GM12801 (cell line): ENCODE results near the gene CSH2.
"Not testable (repeated sequence)": the region's sequence is repeated elsewhere in the genome, so short reads cannot be mapped to it uniquely, and the experiment has no call there.

ENCODE experiments used
- TF ChIP-seq, protein P1 (sequence below): IDR thresholded peaks from one replicate; pipeline ENCODE4 v1.5.1; 2011; ENCODE audit warnings: control low read depth; ENCODE audit not compliant: insufficient read length; ENCODE audit errors: extremely low read depth

The CSH2 gene

DNA sequence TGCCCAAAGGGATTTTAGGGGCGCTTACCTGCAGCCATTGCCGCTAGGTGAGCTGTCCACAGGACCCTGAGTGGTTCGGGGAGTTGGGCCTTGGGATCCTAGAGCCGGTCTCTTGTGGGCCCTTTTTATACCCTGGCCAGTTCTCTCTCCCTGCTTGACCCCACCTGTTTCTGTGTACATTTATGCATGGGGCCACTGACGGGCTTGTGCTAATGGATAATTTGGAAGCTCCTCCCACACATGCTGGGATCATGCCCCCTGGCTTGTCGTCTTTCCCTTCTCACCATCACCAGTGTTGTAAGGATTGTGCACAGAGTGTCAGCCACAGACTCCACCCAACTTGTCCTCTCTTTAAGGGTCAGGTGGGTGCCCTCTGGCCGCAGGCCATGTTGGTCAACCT is at the start of gene CSH2:
TSS of gene CSH2 (minus strand) at position 101 of the 400 bp plus-strand sequence. CDS start at position 38, 63 bp downstream.
- TF ChIP-seq, protein P1, sequence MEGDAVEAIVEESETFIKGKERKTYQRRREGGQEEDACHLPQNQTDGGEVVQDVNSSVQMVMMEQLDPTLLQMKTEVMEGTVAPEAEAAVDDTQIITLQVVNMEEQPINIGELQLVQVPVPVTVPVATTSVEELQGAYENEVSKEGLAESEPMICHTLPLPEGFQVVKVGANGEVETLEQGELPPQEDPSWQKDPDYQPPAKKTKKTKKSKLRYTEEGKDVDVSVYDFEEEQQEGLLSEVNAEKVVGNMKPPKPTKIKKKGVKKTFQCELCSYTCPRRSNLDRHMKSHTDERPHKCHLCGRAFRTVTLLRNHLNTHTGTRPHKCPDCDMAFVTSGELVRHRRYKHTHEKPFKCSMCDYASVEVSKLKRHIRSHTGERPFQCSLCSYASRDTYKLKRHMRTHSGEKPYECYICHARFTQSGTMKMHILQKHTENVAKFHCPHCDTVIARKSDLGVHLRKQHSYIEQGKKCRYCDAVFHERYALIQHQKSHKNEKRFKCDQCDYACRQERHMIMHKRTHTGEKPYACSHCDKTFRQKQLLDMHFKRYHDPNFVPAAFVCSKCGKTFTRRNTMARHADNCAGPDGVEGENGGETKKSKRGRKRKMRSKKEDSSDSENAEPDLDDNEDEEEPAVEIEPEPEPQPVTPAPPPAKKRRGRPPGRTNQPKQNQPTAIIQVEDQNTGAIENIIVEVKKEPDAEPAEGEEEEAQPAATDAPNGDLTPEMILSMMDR, result not testable (repeated sequence)

DNA sequence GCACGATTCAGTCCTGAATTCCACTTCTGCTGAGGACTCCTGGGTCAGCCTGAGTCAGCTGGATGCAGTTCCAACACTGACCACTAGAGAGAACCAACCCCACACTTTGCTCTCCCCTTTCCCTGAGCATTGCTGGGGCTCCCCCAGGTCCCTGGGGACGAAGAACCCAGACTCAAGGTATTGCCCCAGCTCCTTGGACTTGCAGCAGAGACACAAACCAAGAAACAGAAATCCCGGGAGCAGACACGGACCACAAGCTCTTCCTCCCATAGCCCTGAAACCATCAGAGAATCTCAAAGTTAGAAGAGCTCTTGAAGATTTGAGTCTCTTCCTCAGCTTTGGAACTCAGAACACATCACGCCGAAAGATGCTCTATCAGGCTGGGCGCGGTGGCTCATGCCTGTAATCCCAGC is 45.8 kb upstream of the CSH2 start:
- TF ChIP-seq, protein P1, result peak; percentile 31

DNA sequence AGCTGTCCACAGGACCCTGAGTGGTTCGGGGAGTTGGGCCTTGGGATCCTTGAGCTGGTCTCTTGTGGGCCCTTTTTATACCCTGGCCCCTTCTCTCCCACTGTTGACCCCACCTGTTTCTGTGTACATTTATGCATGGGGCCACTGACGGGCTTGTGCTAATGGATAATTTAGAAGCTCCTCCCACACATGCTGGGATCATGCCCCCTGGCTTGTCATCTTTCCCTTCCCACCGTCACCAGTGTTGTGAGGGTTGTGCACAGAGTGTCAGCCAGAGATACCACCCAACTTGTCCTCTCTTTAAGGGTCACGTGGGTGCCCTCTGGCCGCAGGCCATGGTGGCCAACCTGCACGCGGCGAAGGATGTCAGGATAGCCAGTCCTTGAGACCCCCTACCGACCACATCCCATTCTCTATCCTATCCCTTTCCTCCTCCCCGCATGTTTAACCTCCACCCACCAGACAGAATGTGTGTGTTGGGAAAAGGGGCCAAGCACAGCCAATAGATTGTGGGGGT is 45.4 kb upstream of the CSH2 start, which contains the start of gene GH1:
TSS of gene GH1 (minus strand) at position 51 of the 517 bp plus-strand sequence. CDS start 63 bp downstream, outside the sequence.
- TF ChIP-seq, protein P1, result not testable (repeated sequence)

DNA sequence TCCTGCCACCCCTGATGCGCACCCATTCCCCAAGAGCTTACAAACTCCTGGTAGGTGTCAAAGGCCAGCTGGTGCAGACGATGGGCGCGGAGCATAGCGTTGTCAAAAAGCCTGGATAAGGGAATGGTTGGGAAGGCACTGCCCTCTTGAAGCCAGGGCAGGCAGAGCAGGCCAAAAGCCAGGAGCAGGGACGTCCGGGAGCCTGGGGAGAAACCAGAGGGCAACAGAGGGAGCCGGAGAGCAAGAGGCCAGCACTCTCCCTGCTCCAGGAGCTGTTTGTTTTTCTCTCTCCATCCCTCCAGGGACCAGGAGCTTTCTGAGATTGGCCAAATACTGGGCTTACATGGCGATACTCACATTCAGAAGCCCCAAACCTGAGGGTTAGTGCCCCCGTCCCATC is 44.8 kb upstream of the CSH2 start:
- TF ChIP-seq, protein P1, result no peak

DNA sequence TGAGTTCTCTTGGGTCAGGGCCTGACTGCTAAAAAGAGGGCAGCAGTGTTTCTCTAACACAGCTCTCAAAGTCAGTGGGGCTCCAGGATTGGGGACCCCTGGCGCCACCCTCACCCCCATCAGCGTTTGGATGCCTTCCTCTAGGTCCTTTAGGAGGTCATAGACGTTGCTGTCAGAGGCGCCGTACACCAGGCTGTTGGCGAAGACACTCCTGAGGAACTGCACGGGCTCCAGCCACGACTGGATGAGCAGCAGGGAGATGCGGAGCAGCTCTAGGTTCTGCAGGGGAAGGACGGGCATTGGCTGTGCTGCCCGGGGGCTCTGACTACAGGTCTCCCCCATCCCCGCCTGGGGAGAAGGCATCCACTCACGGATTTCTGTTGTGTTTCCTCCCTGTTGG is 44.2 kb upstream of the CSH2 start:
- TF ChIP-seq, protein P1, result no peak

DNA sequence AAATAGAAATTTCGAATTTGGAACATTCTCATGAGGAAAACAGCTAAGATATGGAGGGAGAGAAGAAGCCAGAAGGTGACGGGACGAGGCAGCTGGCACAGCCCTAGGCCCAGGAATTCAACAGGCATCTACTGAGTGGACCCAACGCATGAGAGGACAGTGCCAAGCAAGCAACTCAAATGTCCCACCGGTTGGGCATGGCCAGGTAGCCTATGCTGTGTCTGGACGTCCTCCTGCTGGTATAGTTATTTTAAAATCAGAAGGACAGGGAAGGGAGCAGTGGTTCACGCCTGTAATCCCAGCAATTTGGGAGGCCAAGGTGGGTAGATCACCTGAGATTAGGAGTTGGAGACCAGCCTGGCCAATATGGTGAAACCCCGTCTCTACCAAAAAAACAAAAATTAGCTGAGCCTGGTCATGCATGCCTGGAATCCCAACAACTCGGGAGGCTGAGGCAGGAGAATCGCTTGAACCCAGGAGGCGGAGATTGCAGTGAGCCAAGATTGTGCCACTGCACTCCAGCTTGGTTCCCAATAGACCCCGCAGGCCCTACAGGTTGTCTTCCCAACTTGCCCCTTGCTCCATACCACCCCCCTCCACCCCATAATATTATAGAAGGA is 43.2 kb upstream of the CSH2 start:
- TF ChIP-seq, protein P1, result no peak

DNA sequence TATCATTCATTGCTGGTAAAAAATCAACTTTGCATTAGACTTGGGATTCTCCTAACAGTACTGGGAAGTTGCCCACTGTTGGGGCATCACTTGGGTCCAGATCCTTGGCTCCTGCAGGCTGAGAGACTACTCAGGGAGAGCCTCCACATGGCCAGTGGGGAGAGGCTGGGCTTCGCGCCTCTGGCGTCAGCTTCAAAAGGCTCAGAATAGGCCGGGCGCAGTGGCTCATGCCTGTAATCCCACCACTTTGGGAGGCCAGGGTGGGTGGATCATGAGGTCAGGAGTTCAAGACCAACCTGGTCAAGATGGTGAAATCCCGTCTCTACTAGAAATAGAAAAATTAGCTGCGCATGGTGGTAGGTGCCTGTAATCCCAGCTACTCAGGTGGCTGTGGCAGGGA is 41.0 kb upstream of the CSH2 start:
- TF ChIP-seq, protein P1, result no peak
